HEK293 (cell line): ENCODE data around the gene CDK6.

Experiments
- CTCF ChIA-PET: fragments of 350-600 bp; formaldehyde crosslinking; extraction: SDS; loops from one replicate; lab custom pipeline; 2021; ENCODE audit warnings: antibody characterized with exemption; lab: Yijun Ruan, JAX
- POLR2A ChIA-PET: fragments of 300-600 bp; formaldehyde crosslinking; extraction: SDS; loops from one replicate; lab custom pipeline; 2020; ENCODE audit warnings: antibody characterized with exemption, inconsistent platforms; lab: Yijun Ruan, JAX
- H3K27ac ChIP-seq: fragments of 200-500 bp; sonication (Bioruptor generic); 2 replicates; pipeline ENCODE4 v1.5.1; 2014; ENCODE audit warnings: low read depth, low read length, control low read depth, inconsistent platforms; ENCODE audit errors: extremely low read depth
- H3K36me3 ChIP-seq, 2 experiments: fragments of 200-500 bp in 1 of 2; sonication (Bioruptor generic) in 1 of 2; 1 replicate in 1 of 2; 2 replicates in 1 of 2; pipeline ENCODE4 v1.5.1; 2014 to 2017; ENCODE audit warnings: inconsistent platforms in 2 of 2, low read length in 2 of 2; ENCODE audit not compliant: control insufficient read depth in 2 of 2, insufficient read depth in 1 of 2
- H3K4me1 ChIP-seq: fragments of 200-500 bp; sonication (Bioruptor generic); 2 replicates; pipeline ENCODE4 v1.5.1; 2014; ENCODE audit warnings: mild to moderate bottlenecking, low read length, inconsistent platforms; ENCODE audit not compliant: control insufficient read depth, insufficient read depth
- H3K4me3 ChIP-seq: 2 replicates; pipeline ENCODE4 v1.5.1; 2011; ENCODE audit warnings: low read depth, mild to moderate bottlenecking, control low read depth, low read length, moderate library complexity
- H3K9me3 ChIP-seq: fragments of 200-500 bp; sonication (Bioruptor generic); 2 replicates; pipeline ENCODE4 v1.5.1; 2014; ENCODE audit warnings: low read depth, low read length, inconsistent platforms; ENCODE audit not compliant: control insufficient read depth, insufficient read depth
- GLI2 ChIP-seq: fragments of 450-650 bp; formaldehyde crosslinking; IDR thresholded peaks from 2 replicates; pipeline ENCODE4; 2017; ENCODE audit warnings: missing biosample characterization, missing genetic modification characterization, low read depth, borderline replicate concordance
- KLF16 ChIP-seq: fragments of 450-650 bp; formaldehyde crosslinking; IDR thresholded peaks from 2 replicates; pipeline ENCODE4 v1.5.1; 2017; ENCODE audit warnings: missing biosample characterization, missing genetic modification characterization
- KLF17 ChIP-seq: fragments of 450-650 bp; formaldehyde crosslinking; IDR thresholded peaks from 2 replicates; pipeline ENCODE4 v1.5.1; 2016; ENCODE audit warnings: missing biosample characterization, missing genetic modification characterization
- PRDM6 ChIP-seq: fragments of 450-650 bp; formaldehyde crosslinking; IDR thresholded peaks from 2 replicates; pipeline ENCODE4 v1.5.1; 2017; ENCODE audit warnings: missing biosample characterization, missing genetic modification characterization
- ZBTB10 ChIP-seq: fragments of 450-650 bp; formaldehyde crosslinking; IDR thresholded peaks from 2 replicates; pipeline ENCODE4 v1.5.1; 2016; ENCODE audit warnings: missing biosample characterization, missing genetic modification characterization
- ZNF221 ChIP-seq: fragments of 450-650 bp; formaldehyde crosslinking; IDR thresholded peaks from 2 replicates; pipeline ENCODE4 v1.5.1; 2017; ENCODE audit warnings: missing biosample characterization, missing genetic modification characterization, borderline replicate concordance
- ZNF311 ChIP-seq: fragments of 450-650 bp; formaldehyde crosslinking; IDR thresholded peaks from 2 replicates; pipeline ENCODE4 v1.5.1; 2017; ENCODE audit warnings: missing biosample characterization, missing genetic modification characterization, borderline replicate concordance
- ZNF335 ChIP-seq: fragments of 450-650 bp; formaldehyde crosslinking; conservative IDR thresholded peaks from 2 replicates; pipeline ENCODE4 v1.5.1; 2016; ENCODE audit warnings: missing biosample characterization, missing genetic modification characterization
- ZNF404 ChIP-seq: fragments of 450-650 bp; formaldehyde crosslinking; IDR thresholded peaks from 2 replicates; pipeline ENCODE4 v1.5.1; 2017; ENCODE audit warnings: missing biosample characterization, missing genetic modification characterization
- ZNF426 ChIP-seq: fragments of 450-650 bp; formaldehyde crosslinking; IDR thresholded peaks from 2 replicates; pipeline ENCODE4 v1.5.1; 2017; ENCODE audit warnings: missing biosample characterization, missing genetic modification characterization, mild to moderate bottlenecking, inconsistent platforms, moderate library complexity
- ZNF558 ChIP-seq: fragments of 450-650 bp; formaldehyde crosslinking; IDR thresholded peaks from 2 replicates; pipeline ENCODE4 v1.5.1; 2016; ENCODE audit warnings: missing biosample characterization, missing genetic modification characterization
- ZNF623 ChIP-seq: fragments of 450-650 bp; formaldehyde crosslinking; IDR thresholded peaks from 2 replicates; pipeline ENCODE4 v1.5.1; 2016; ENCODE audit warnings: missing biosample characterization, missing genetic modification characterization
- ZNF704 ChIP-seq: fragments of 450-650 bp; formaldehyde crosslinking; IDR thresholded peaks from 2 replicates; pipeline ENCODE4 v1.5.1; 2016; ENCODE audit warnings: missing biosample characterization, missing genetic modification characterization
- ZNF830 ChIP-seq: fragments of 450-650 bp; IDR thresholded peaks from 2 replicates; pipeline ENCODE4 v1.5.0; 2018; ENCODE audit warnings: missing biosample characterization, missing genetic modification characterization, low read depth, mild to moderate bottlenecking, moderate library complexity
- TF ChIP-seq, protein P1 (sequence below): fragments of 450-650 bp; formaldehyde crosslinking; conservative IDR thresholded peaks from 2 replicates; pipeline ENCODE4 v1.5.1; 2016; ENCODE audit warnings: low read depth, missing biosample characterization, missing genetic modification characterization
- TF ChIP-seq, protein P2 (sequence below): fragments of 450-650 bp; formaldehyde crosslinking; IDR thresholded peaks from 2 replicates; pipeline ENCODE4 v1.5.1; 2016; ENCODE audit warnings: missing biosample characterization, missing genetic modification characterization

The CDK6 gene

DNA sequence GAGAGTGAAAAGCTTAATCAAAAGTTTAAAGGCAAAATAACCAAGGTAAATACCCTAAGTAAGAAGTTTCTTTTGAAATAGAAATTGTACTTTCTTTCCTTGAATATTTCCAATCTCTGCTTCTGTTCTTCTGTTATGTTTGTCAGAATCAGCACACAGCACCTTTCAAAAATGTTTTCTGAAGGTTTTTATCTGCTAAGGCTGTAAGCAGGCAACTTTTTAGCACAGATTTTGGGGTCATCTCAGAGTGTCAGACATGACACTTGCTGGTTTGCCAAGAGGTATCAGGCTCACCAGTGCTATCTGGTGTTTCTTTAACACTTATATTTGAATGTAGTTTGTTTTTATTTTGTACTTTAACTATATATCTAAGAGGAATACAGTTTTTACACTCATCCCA, 94.2 kb downstream of the CDK6 start:
- Histone ChIP-seq H3K27ac (no peak overlapping the region), H3K9me3 (no peaks in the 10 kb centered on the region), H3K4me1 (no peaks in the 10 kb centered on the region), H3K4me3 (no peak overlapping the region), H3K36me3 (no peaks in the 10 kb centered on the region)
- POLR2A ChIA-PET, result no interaction called here
- TF ChIP-seq ZNF221 (tag by site-specific recombination), result no peak
- no peak for TF ChIP-seq PRDM6
- TF ChIP-seq, protein P1, sequence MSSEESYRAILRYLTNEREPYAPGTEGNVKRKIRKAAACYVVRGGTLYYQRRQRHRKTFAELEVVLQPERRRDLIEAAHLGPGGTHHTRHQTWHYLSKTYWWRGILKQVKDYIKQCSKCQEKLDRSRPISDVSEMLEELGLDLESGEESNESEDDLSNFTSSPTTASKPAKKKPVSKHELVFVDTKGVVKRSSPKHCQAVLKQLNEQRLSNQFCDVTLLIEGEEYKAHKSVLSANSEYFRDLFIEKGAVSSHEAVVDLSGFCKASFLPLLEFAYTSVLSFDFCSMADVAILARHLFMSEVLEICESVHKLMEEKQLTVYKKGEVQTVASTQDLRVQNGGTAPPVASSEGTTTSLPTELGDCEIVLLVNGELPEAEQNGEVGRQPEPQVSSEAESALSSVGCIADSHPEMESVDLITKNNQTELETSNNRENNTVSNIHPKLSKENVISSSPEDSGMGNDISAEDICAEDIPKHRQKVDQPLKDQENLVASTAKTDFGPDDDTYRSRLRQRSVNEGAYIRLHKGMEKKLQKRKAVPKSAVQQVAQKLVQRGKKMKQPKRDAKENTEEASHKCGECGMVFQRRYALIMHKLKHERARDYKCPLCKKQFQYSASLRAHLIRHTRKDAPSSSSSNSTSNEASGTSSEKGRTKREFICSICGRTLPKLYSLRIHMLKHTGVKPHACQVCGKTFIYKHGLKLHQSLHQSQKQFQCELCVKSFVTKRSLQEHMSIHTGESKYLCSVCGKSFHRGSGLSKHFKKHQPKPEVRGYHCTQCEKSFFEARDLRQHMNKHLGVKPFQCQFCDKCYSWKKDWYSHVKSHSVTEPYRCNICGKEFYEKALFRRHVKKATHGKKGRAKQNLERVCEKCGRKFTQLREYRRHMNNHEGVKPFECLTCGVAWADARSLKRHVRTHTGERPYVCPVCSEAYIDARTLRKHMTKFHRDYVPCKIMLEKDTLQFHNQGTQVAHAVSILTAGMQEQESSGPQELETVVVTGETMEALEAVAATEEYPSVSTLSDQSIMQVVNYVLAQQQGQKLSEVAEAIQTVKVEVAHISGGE (tag by site-specific recombination), result no peak
- TF ChIP-seq ZNF830 (tag by site-specific recombination), result no peak
- TF ChIP-seq ZNF704 (tag by site-specific recombination), result no peak
- no peak for TF ChIP-seq ZNF311 (tag by site-specific recombination)
- TF ChIP-seq ZNF426 (tag by site-specific recombination), result no peak
- no peak for TF ChIP-seq ZNF558 (tag by site-specific recombination)
- TF ChIP-seq ZNF623 (tag by site-specific recombination), result no peak
- TF ChIP-seq ZNF404 (tag by site-specific recombination), result no peak
- CTCF ChIA-PET, result interaction anchor here (1.5 kb wide), 1 partner anchor 13 kb away, joined by 4 read pairs; no protein-coding TSS in a partner anchor

GRCh38 chr7:92740700-92741126, 95.7 kb downstream of the CDK6 start:
- Histone ChIP-seq H3K36me3 (no peaks in the 10 kb centered on the region), H3K9me3 (no peaks in the 10 kb centered on the region), H3K27ac (no peak overlapping the region), H3K4me3 (no peak overlapping the region), H3K4me1 (no peaks in the 10 kb centered on the region)
- TF ChIP-seq KLF17 (tag by site-specific recombination), result no peak
- POLR2A ChIA-PET, result no interaction called here
- CTCF ChIA-PET, result interaction anchor here (0.5 to 1.5 kb wide), 2 partner anchors 14 to 303 kb away, joined by 4 to 5 read pairs; no protein-coding TSS in a partner anchor

DNA sequence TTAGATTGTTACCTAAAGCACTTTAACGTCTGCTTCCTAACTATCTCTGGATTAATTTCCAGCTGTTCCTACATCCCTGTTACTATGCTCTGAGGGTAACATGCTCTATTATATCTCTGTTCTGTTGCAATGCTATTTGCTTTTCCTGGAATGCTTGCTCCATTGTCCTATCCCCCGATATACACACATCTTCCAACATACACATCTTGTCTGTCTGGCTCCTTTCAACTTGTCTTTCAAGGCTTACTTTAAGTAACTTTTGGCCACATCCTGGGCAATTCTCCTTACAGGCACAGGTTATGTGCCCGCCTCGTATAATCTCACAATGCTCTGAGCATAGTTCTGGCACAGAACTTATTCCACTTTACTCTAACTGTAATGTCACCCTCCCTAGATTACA, 96.2 kb downstream of the CDK6 start:
- no peaks in the 10 kb centered on the region for H3K36me3 ChIP-seq
- ChIA-PET POLR2A (no interaction called here), CTCF (interaction anchor here (0.5 kb wide), 1 partner anchor 304 kb away, joined by 5 read pairs; no protein-coding TSS in a partner anchor)
- H3K4me1 ChIP-seq, result no peaks in the 10 kb centered on the region
- no peaks in the 10 kb centered on the region for H3K9me3 ChIP-seq
- TF ChIP-seq, protein P2, sequence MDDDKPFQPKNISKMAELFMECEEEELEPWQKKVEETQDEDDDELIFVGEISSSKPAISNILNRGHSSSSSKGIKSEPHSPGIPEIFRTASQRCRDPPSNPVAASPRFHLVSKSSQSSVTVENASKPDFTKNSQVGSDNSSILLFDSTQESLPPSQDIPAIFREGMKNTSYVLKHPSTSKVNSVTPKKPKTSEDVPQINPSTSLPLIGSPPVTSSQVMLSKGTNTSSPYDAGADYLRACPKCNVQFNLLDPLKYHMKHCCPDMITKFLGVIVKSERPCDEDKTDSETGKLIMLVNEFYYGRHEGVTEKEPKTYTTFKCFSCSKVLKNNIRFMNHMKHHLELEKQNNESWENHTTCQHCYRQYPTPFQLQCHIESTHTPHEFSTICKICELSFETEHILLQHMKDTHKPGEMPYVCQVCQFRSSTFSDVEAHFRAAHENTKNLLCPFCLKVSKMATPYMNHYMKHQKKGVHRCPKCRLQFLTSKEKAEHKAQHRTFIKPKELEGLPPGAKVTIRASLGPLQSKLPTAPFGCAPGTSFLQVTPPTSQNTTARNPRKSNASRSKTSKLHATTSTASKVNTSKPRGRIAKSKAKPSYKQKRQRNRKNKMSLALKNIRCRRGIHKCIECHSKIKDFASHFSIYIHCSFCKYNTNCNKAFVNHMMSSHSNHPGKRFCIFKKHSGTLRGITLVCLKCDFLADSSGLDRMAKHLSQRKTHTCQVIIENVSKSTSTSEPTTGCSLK (tag by site-specific recombination), result no peak
- TF ChIP-seq GLI2 (tag by site-specific recombination), result no peak
- no peak for TF ChIP-seq ZBTB10 (tag by site-specific recombination)
- TF ChIP-seq KLF16 (tag by site-specific recombination), result no peak
- no peak for TF ChIP-seq ZNF335 (tag by site-specific recombination)
- TF ChIP-seq, all 188 proteins: peak for 0
- Histone ChIP-seq H3K27ac (no peak overlapping the region), H3K4me3 (no peak overlapping the region)
